ENCODE data around the gene KRT33A.
"Not testable (repeated sequence)": the region's sequence is repeated elsewhere in the genome, so short reads cannot be mapped to it uniquely, and the experiment has no call there.

KRT33A gene

DNA sequence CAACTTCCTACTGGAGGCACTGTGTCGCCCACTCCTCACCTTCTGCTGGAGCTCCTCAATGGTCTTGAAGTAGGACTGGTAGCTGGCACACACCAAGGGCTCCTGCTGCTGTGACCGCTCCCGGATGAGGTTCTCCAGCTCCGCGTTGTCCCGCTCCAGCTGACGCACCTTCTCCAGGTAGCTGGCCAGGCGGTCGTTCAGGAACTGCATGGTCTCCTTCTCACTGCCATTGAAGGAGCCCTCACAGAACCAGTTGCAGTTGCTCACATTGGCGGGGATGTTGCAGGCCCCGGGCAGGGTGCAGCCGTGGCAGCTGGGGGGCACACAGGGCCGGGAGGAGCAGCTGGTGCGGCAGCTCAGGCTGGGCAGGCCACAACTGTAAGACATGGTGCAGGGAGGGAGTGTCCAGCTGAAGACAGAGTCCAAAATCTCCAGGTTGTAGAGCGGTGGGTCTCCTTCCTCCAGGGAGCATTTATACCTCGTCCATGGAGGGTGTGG is at the start of gene KRT33A:
TSS of gene KRT33A (minus strand) at position 448 of the 498 bp plus-strand sequence. CDS start at position 387, 61 bp downstream.
- DNase-seq, result not testable (repeated sequence)

DNA sequence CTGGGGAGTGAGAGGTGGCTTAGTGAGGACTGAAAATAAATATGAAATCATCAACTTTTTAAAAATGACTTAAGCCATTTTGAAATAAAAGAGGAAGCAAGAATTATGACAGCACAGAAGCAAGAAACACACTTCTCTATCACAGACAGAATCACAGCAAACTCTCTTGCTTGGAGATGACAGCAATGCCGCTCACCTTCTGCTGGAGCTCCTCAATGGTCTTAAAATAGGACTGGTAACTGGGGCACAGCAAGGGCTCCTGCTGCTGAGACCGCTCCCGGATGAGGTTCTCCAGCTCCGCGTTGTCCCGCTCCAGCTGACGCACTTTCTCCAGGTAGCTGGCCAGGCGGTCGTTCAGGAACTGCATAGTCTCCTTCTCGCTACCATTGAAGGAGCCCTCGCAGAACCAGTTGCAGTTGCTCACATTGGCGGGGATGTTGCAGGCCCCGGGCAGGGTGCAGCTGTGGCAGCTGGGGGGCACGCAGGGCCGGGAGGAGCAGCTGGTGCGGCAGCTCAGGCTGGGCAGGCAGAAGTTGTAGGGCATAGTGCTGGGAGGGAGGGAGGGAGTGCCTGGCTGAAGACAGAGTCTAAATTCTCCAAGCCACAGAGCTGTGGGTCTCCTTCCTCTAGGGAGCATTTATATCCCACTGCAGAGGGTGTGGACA is 46.5 kb upstream of the KRT33A start, which contains the start of gene KRT31:
TSS of gene KRT31 (minus strand) at position 613 of the 665 bp plus-strand sequence. CDS start at position 544, 69 bp downstream.
- DNase-seq, result no peak

DNA sequence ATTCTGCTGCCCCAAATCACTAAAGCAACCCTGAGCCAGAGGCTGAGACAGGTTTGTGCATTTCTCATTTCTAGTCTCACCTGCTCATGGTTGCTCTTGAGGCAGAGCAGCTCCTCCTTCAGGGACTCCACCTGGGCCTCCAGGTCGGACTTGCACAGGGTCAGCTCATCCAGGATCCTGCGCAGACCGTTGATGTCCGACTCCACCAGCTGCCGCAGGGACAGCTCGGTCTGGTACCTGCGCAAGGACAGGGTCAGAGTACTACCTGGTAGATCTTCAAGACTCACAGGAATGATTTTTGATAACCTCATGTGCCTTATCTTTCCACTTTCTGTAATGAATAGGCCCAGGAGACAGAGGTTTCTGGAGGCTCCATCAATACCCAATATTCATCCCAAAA is 45.7 kb upstream of the KRT33A start:
- no peak for DNase-seq

DNA sequence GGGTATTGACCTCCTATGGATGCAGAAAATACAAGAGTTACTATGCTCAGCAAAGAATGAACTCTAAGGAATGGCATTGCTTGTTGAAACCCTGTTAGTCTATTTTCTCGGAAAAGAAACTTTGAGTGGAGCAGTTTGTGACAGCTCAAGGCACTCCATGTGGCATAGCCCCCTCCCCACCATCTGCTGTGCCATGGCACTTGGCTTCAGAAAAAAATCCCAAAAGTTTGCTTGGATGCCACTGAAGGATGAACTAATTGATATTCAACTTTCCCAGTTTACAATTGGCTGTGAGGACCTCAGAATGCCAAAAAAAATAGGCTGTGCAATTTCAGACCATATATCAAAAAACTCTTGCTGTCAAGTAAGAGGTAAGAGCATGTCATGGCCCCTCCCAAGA is 45.0 kb upstream of the KRT33A start:
- DNase-seq, result no peak

DNA sequence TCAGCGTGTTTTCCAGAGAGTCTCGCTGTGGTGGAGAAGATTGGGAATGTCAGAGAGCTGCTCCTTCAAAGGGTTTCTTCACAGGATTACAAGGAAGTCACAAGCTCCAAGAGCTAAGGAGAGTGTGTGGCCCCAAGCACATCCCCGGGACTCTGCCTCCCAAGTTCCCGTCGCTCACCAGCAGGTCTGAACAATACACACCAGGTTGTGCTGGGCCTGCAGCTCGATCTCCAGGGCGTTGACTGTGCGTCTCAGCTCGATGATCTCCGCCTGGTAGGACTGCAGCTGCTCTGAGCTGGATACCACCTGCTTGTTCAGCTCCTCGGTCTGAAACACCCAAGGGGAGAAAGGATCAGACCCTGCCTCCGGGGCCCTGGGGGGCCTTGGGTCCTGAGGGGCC is 44.4 kb upstream of the KRT33A start:
- not testable (repeated sequence) for DNase-seq

DNA sequence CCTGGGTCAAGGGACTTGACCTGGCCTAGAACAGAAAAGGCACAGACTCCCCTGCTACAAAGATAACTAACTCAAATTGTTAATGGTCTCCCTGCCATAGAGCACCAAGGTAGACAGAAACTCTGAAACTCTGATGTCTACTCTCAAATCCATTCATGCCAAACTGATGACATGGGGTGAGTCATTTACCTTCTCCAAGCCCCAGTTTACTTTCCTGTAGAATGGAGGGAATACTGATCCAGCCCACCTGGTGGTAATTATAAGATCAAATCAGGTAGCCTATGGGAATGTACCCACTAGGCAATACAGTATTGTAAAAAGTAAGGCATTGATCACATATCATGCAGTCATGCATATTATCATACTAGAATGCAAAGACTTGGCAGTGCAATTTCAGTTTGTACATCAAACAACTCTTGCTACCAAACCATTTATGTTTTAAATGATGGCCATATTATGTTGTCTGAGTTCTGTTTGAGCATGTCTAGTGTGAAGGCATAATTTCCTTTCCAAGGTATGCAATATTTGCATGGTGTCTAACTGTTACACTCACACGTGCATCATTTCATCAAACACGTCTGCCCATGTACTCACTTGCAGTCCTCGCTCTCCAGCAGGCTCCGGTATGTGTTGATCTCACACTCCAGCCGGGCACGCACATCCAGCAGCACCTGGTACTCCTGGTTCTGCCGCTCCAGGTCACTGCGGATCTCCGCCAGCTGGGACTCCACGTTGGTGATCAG is 43.8 kb upstream of the KRT33A start:
- DNase-seq, result no peak

DNA sequence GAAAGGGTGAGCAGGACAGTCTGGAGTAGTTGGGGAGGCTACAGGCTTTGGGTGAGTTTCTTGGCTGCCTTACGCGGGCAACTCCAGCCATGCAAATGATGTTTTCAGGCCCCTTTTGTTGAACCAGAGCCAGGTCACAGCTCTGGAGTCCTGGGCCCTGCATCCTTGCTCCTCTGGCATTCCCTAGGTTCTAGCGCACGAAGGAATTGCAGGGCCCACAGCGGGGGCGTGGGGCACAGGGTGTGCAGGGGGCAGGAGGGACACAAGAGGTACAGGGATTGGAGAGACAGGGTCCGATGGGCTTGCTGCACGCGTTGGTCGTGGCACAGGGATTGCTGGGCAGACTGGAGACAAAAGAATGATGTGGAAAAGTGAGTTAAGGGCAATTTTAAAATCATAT is 43.2 kb upstream of the KRT33A start:
- no peak for DNase-seq

DNA sequence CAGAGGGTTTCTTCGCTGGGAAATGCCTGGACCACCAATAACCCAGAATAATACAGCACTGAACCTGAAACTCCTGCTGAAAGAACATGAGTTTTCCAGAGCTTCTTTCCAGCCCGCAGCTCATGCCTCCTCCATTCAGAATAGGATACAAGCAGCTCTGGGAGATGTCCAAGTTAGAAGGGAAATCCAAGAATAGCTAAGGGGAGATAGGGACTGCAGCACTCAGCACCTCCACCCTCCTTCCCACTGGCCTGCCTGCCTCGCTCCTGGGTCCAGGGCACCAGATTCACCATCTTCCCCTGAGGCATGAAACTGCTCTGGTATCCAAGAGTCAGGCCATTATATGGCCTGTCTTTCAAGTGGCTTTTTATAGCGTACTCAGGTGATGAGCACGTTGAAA is 42.7 kb upstream of the KRT33A start:
- DNase-seq, result no peak

DNA sequence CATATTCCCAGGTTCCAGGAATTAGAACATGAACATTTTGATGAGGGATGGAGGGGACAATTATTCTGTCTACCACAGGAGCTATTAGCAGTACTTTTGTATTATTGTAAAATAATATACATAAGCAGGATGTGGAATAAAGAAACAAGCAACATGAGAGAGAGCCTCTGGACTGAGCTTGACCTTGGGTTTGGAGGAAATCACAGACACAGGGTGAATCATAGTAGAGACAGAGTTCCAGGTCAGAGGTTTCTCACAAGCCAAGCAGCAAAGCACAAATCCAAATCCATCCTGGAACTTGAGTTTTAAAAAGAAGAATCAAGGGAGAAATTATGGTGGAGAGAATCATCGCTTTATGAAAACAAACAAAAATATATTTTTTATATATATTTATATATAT is 41.6 kb upstream of the KRT33A start:
- DNase-seq, result no peak

DNA sequence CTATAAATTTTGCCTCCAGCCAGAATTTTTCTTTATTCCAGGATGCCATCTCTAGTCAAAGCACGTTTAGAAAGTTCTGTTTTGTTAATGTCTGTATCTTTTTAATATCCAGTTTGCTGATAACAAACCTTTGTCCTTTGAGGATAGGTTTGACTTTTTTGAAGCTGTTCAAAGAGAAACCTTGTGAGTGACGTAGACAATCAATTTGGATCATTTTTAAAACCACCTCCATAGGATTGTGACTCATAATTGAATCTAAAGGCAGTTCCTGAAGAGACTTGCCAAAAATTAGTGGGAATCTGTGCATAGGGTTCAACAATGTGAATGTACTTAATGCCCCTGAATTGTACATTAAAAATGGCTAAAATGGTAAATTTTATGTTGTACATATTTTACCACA is 40.9 kb upstream of the KRT33A start:
- no peak for DNase-seq

DNA sequence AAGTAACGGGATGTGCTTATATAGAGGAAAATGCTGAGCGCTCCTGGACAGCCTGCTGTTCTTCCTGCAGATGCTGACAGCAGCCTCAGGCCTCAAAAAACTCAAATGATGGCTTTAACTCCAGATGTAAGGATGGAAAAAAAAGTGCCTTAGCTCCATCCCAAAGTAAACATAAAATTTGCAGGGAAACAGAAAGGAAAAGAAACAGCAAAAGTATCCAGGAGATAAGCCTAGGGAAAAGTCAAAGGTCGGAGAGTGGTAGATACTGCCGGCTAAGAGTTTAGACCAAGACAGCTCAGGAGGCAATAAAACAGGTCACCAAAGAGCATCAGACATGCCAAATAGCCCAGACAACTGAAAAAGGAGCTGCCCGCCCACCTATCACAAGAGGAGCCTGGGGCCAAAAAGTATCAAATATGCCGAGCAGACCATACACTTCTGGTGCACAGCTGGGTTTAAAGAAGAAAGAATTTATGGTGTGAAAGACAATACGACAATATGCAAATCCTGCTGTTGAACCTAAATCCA is 39.8 kb upstream of the KRT33A start:
- DNase-seq, result no peak

DNA sequence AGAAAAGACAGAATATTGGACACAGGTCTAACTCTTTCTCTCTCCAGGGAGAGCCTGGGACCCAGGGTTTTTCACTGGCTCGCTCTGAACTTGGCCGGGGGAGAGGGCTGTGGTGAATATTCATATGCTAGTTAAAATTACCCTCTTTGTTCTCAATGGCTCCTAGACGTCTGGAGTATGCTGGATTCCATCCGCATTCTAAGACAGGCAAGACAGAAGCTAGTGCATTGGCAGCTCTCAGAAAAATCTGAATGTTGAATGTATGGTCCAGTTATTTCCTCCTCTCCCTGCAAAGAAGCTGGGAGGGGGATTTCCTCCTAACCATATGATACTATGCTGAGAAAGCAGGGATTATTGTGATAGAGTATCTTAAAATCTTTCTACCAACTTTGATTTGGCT is 37.0 kb upstream of the KRT33A start:
- no peak for DNase-seq

DNA sequence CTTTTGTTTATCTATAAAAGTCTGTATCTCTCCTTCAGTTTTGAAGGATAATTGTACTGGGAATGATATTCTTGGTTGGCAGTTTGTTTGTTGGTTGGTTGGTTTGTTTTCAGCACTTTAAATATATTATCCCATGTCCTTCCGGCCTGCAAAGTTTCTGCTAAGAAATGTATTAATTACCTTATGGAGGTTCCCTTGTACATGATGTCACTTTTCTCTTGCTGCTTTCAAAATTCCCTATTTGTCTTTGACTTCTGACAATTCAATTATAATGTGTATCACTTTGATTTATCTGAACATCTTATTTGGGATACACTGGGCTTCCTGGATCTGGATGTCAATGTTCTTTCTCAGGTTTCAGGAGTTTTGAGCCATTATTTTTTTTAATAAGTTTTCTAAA is 35.6 kb upstream of the KRT33A start:
- no peak for DNase-seq

DNA sequence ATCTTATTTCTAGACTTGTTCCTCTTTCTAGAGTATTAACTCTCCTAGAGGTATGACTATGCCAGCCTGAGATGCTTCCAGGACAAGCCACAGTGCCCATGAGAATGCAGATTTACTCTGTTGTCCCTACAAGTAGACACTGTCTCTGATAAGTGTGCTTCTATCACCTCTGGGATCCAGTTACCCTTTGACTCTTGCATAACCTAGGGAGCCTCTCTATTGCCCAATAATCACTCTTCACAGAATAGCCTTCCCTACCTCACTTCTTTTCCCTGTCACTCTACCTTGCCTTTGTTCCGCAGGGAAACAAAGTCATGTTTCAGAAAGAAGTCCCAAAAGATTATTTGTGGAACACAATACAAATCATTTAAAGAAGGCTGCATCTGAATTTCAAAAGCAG is 33.1 kb upstream of the KRT33A start:
- no peak for DNase-seq

DNA sequence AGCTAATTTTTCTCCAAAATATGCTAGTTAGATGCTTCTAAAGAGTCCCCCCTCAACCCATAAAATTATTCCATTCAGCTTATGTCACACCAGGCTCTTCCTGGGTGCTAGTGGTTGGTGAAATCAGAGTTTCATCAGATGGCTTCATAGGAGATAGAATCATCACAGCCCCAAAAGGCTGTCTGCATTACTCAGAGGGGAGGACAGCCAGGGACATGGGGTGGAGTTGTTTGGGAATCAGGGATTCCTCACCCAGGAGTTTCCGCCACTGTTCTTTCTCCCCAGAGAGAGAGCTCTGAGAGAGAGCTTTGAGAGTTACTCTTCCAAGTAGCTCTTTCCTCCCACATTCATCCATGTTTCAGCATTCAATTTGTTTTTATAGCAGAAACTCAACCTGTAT is 31.8 kb upstream of the KRT33A start:
- no peak for DNase-seq

DNA sequence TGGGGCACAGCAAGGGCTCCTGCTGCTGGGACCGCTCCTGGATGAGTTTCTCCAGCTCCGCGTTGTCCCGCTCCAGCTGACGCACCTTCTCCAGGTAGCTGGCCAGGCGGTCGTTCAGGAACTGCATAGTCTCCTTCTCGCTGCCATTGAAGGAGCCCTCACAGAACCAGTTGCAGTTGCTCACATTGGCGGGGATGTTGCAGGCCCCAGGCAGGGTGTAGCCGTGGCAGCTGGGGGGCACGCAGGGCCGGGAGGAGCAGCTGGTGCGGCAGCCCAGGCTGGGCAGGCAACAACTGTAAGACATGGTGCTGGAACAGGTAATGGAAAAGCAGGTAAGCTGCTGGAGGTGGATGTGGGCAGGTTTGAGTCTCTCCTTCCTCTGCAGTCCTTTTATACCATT is 31.3 kb upstream of the KRT33A start, which contains the start of gene KRT34:
TSS of gene KRT34 (minus strand) at position 364 of the 400 bp plus-strand sequence. CDS start at position 304, 60 bp downstream.
- not testable (repeated sequence) for DNase-seq

DNA sequence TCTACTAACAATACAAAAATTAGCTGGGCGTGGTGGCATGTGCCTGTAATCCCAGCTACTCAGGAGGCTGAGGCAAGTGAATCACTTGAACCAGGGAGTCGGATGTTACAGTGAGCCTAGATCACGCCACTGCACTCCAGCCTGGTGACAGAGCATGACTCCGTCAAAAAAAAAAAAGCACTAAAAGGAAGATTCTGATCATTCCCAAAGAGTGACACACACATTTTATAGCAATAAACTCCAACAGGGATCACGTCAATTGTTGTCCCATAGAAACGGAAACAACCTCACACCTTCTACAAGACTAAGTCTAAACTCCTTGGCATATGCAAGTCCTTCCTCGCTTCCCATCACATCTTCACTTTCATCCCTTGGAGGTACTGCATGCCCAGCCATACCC is 29.5 kb upstream of the KRT33A start:
- not testable (repeated sequence) for DNase-seq

DNA sequence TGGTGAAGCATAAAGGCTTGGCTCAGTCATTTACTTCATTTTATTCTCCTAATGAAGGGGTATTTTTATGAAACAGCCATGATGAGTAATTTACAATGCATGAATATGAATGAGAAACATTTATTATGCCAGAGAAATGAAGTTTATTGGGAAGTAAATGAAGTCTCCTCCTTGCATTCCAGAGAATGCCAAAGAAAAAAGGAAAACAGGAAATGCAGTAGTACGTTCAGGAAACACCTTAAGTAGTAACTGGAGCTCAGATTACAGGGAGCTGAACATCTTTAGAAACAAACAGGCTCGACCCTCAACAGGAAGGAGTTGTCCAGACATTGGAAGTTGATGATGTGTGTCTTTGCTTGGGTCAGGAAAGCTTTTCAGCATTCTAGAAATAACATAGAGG is 26.9 kb upstream of the KRT33A start:
- DNase-seq, result no peak

DNA sequence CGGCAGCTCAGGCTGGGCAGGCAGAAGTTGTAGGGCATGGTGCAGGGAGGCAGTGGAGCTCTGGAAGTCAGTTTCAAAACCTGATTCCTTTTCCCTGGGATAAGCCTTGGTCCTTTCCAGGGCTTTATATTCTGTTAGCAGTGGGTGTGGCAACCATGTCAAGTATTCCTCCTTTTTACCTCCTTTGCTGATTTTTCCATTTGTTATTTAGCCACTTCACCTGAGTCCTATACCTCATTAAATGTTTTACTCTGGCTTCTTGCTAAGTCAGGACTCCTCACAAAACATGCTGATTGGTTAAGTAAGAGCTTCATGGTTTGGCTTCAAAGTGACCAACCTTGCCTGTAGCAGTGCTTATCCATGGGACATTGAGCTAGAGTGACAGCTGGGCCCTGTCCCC is 19.1 kb upstream of the KRT33A start, which contains the start of gene KRT33B:
TSS of gene KRT33B (minus strand) at position 101 of the 400 bp plus-strand sequence. CDS start at position 38, 63 bp downstream.
- DNase-seq, result no peak

DNA sequence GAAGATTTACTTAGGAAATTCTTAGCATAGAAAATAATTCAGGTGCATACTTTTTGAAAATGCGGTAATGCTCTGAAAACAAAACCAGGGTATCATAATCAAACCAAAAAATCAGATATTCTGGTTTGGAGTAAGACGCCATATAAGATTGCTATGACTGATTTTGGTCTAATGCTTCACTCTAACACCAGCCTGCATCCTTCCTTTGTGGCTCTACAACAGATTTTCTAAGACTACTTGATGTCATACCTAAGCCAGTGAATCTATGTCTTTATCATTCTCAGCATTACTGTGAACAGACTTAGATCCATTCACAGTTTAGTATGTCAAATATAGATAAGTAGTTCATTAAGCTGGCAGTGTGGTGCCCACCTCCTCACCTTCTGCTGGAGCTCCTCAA is 18.4 kb upstream of the KRT33A start:
- DNase-seq, result no peak

DNA sequence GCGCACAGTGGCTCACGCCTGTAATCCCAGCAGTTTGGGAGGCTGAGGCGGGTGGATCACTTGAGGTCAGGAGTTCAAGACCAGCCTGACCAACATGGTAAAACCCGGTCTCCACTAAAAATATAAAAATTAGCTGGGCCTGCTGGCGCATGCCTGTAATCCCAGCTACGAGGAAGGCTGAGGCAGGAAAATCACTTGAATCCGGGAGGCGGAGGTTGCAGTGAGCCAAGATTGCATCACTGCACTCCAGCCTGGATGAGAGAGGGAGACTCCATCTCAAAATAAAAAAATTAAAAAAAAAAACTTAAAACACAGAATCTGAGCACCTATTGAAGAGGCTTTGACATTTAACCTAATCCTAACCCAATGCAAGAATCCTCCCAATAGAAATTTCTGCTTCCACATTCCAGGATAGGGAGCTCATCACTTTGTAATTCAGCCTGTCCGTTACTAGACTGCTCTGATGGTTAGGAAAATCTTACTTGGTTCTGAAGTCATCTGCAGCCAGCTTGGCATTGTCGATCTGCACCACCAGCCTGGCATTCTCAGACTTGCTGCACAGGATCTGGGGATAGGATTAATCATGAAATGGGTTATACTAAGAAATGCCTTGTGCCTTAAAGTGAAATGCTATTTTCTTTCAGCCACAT is 16.9 kb upstream of the KRT33A start:
- no peak for DNase-seq

DNA sequence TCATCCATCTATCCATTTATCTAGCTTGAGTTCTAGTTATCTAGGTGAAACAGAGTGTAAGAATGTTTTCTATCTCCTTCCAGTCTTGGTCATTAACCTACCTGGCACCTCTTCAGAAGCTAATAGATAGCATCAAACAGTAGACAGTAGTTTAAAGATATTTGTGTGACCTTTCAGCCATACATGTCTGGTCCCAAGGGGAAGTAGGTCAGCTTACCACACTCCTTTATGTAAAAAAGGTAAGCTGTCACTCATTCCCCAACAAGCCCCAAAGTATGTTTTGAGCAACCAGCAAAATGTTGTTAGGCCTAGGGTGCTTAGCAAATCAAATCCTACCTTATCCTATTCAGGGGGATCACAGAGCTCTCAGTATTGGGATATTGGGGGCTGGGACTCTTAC is 15.4 kb upstream of the KRT33A start:
- no peak for DNase-seq

DNA sequence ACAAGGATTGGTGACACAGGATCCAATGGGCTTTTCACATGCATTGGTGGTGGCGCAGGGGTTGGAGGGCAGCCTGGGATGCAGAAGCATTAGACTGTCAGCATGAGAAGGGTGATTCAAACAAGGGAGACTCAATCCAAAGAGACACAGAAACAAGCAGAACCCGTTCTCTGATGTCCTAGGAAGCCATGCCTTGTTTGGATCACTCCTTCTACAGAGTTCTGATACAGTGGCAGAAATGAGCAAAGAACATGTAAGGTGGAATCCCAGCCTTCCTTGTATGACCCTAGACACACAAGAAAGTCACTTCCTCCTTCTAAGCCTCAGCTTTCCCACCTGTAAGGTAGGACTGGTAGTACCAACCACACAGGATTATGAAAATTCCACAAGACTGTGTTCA is 13.3 kb upstream of the KRT33A start:
- DNase-seq, result no peak

All from activated effector memory CD4-positive, alpha-beta T cell treated with anti-CD3 and anti-CD28 coated beads, Interleukin-2, amount 50 U/mL, for 16 hours (primary cell).